DOHH2 (cell line): ENCODE measurements around the gene MOCS2.

Source experiments
- CTCF ChIP-seq: fragments of 200-600 bp; sonication (generic); IDR thresholded peaks from one replicate; pipeline ENCODE4 v1.5.1; 2014; ENCODE audit warnings: antibody characterized with exemption, mild to moderate bottlenecking, low read depth, low read length; ENCODE audit not compliant: poor library complexity, severe bottlenecking
- EZH2phosphoT487 ChIP-seq: fragments of 200-600 bp; sonication (generic); IDR thresholded peaks from 2 replicates; pipeline ENCODE4 v1.6.1; 2017; ENCODE audit warnings: borderline replicate concordance, mild to moderate bottlenecking, antibody characterized with exemption, low read length, moderate library complexity, mixed read lengths

DNA sequence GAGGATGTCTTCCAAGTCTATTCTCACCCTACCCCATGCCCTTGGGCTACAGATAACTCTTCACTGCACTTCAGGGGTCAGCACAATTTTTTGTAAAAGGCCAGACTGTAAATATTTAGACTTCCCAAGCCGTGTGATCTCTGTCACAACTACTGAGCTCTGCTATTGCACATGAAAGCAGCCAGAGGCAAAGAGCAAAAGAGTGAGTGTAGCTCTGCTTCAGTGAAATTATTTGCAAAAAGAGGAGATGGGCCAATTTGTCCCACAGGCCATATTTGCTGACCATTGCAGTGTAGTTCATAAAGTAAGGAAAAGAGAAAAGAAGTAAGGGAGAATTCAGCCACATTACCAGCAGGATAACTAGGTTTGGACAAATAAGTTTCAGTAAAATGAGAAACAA, 7.0 kb upstream of the MOCS2 start:
- TF ChIP-seq CTCF (no peak), EZH2phosphoT487 (no peak)
